ENCODE results near the gene SALL1. TPM values are rescaled to one million over a fixed set of nuclear protein-coding genes. Genes with fewer than 3 reads are reported as not detected.
A peak's percentile ranks its signal among the peaks of the same experiment; 100 is the strongest.

SALL1 gene
- polyA plus RNA-seq, 1 donor from 2014 or later: not detected

DNA sequence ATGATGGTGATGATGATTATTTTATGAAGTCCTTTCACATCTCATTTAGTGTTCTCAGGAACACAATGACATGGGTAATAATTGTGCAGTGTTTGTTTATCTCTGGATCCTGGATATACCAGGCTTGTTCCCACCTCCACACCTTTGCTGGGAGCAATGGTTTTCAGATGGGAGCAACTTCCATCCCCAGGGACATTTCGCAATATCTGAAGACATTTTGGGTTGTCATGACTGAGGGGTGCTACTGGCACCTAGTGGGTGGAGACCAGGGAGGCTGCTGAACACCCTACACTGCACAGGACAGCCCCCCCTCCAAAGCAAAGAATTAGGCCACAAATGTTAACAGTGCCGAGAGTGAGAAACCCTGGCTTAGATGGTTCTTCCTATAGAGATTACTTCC lies 13.5 kb upstream of the SALL1 start:
- Mint-ChIP-seq H3K27me3 (peaks cover 5% of the 10 kb centered on the region), H3K27ac (no peak overlapping the region), H3K9me3 (peaks cover 0 to 5% (median 2%) of the 10 kb centered on the region in 3 donors), H3K4me3 (no peak overlapping the region), H3K4me1 (no peaks in the 10 kb centered on the region), H3K36me3 (peaks cover 2% of the 10 kb centered on the region)

GRCh38 chr16:51163894-51164566 lies 13.0 kb upstream of the SALL1 start:
- H3K36me3 Mint-ChIP-seq: no peaks in the 10 kb centered on the region
- no peaks in the 10 kb centered on the region for H3K4me1 Mint-ChIP-seq
- H3K9me3 Mint-ChIP-seq: peaks cover 0 to 2% (median 2%) of the 10 kb centered on the region in 3 donors

GRCh38 chr16:51163366-51163765 lies 12.3 kb upstream of the SALL1 start:
- Mint-ChIP-seq H3K36me3 (no peaks in the 10 kb centered on the region), H3K4me1 (no peaks in the 10 kb centered on the region), H3K9me3 (peaks cover 0 to 2% (median 2%) of the 10 kb centered on the region in 3 donors), H3K27me3 (peaks cover 7% of the 10 kb centered on the region), H3K27ac (no peak overlapping the region), H3K4me3 (no peak overlapping the region)

More at GRCh38 chr16:51163894-51164566, 13.0 kb upstream of the SALL1 start:
- no peak overlapping the region for H3K27ac Mint-ChIP-seq
- peaks cover 5% of the 10 kb centered on the region for H3K27me3 Mint-ChIP-seq
- peak overlapping the region in 1 of 4 donors; percentile 35 for H3K4me3 Mint-ChIP-seq

DNA sequence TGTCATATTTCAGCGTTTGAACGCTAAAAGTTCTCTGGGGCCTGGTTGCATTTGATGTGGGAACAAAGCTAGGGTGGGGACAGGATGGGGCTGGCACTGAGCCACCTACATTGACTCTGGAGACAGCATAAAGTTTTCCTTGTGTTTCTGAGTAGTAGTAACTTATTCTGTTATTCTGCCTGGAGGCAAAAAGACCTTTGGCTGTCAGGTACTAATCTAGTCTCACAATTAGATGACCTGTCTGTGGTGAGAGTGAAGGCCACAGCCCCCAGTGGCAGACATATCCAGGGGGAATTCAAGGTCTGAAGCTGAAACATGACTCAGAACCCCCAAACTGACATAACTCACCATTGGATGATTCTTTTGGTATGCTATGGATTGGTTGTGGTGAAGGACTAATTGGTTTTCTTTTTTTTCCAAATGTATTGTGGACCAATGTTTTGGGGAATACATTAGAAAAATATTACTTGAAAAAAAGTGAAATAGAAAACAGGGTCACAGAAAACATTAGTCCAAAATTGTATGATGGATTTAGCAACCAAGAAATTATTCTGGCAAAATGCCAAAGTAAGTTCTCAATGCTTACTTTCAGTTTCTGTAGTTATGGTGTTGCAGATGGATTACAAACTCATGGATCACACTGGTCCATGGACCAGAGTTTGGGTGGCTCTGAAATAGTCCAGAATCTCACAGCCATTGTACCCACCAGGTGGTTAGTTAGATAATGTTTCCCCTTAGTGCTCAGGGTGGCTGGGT lies 10.5 kb upstream of the SALL1 start:
- H3K27me3 Mint-ChIP-seq: peaks cover 15% of the 10 kb centered on the region
- H3K27ac Mint-ChIP-seq: no peak overlapping the region
- H3K9me3 Mint-ChIP-seq: peaks cover 2 to 4% (median 3%) of the 10 kb centered on the region in 3 donors
- H3K36me3 Mint-ChIP-seq: no peaks in the 10 kb centered on the region
- H3K4me1 Mint-ChIP-seq: no peaks in the 10 kb centered on the region
- H3K4me3 Mint-ChIP-seq: no peak overlapping the region

DNA sequence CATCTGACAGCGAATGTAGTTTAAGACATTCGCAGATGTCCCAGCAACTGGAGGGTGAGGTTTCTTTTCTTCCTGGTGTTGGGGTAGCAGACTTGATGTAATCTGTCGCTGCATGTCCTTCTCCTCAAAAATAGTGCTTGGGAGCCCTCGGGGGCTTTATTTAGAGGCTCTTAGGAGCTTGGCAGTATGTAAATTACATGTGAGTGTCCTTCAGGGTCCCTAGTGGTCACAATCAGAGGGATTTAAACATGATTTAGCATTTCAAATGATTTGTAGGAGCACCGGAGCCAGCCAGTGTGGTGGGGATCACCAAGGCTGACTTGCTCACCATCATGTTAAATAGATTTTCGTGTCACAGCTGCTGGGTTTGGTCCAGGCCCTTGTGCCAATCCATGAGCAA lies 8.8 kb upstream of the SALL1 start:
- Mint-ChIP-seq H3K4me1 (no peaks in the 10 kb centered on the region), H3K36me3 (no peaks in the 10 kb centered on the region), H3K4me3 (no peak overlapping the region), H3K27me3 (peaks cover 24% of the 10 kb centered on the region), H3K9me3 (peaks cover 2 to 6% (median 4%) of the 10 kb centered on the region in 3 donors), H3K27ac (no peak overlapping the region)

- H3K27me3 Mint-ChIP-seq: peaks cover 30% of the 10 kb centered on the region
- H3K4me1 Mint-ChIP-seq: no peaks in the 10 kb centered on the region
- no peak overlapping the region for H3K4me3 Mint-ChIP-seq
- peaks cover 2 to 6% (median 4%) of the 10 kb centered on the region in 3 donors for H3K9me3 Mint-ChIP-seq
- no peaks in the 10 kb centered on the region for H3K36me3 Mint-ChIP-seq
- H3K27ac Mint-ChIP-seq: no peak overlapping the region
These were observed 8.2 kb upstream of the SALL1 start for GRCh38 chr16:51159296-51159695.

GRCh38 chr16:51157698-51158097 lies 6.6 kb upstream of the SALL1 start:
- no peaks in the 10 kb centered on the region for H3K36me3 Mint-ChIP-seq
- no peaks in the 10 kb centered on the region for H3K4me1 Mint-ChIP-seq
- no peak overlapping the region for H3K4me3 Mint-ChIP-seq
- peak overlapping the region in 1 of 3 donors; percentile 71 for H3K27ac Mint-ChIP-seq
- peaks cover 2 to 9% (median 4%) of the 10 kb centered on the region in 3 donors for H3K9me3 Mint-ChIP-seq
- peaks cover 41% of the 10 kb centered on the region for H3K27me3 Mint-ChIP-seq

- H3K4me3 Mint-ChIP-seq: no peak overlapping the region
- H3K27ac Mint-ChIP-seq: no peak overlapping the region
- H3K27me3 Mint-ChIP-seq: peaks cover 38% of the 10 kb centered on the region
- H3K9me3 Mint-ChIP-seq: peaks cover 2 to 8% (median 4%) of the 10 kb centered on the region in 3 donors
- H3K4me1 Mint-ChIP-seq: no peaks in the 10 kb centered on the region
- no peaks in the 10 kb centered on the region for H3K36me3 Mint-ChIP-seq
These were observed 5.7 kb upstream of the SALL1 start for GRCh38 chr16:51156807-51157200.

GRCh38 chr16:51155820-51156806 lies 5.0 kb upstream of the SALL1 start:
- peak overlapping the region in 1 of 3 donors; percentile 71 for H3K27ac Mint-ChIP-seq
- no peaks in the 10 kb centered on the region for H3K36me3 Mint-ChIP-seq
- no peak overlapping the region for H3K4me3 Mint-ChIP-seq
- peaks cover 38% of the 10 kb centered on the region for H3K27me3 Mint-ChIP-seq
- H3K9me3 Mint-ChIP-seq: peaks cover 2 to 8% (median 4%) of the 10 kb centered on the region in 3 donors
- no peaks in the 10 kb centered on the region for H3K4me1 Mint-ChIP-seq

DNA sequence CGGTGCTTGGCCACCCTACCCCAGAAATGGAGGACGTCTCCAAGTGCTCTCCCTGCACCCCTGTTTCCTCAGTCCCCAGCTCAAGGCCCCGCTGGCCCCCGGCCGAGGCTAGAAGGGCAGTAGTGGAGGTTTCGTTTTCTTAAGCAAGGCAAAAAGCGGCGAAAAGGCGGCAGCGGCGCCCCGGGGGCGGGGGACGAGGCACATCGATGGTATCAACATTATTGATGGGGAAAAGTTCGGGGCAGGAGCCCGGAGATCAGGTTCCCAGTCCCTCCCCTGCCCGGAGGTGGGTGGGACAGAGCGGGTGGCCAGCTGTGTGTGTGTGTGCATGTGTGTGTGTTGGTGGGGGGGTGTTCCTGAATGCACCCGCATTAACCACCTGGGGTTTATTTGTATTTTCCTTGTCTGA lies 4.1 kb upstream of the SALL1 start:
- no peak overlapping the region for H3K4me3 Mint-ChIP-seq
- peaks cover 42% of the 10 kb centered on the region for H3K27me3 Mint-ChIP-seq
- no peaks in the 10 kb centered on the region for H3K4me1 Mint-ChIP-seq
- H3K9me3 Mint-ChIP-seq: peaks cover 0 to 8% (median 4%) of the 10 kb centered on the region in 3 donors
- no peak overlapping the region for H3K27ac Mint-ChIP-seq
- H3K36me3 Mint-ChIP-seq: no peaks in the 10 kb centered on the region

GRCh38 chr16:51154271-51155171 lies 3.5 kb upstream of the SALL1 start:
- H3K4me3 Mint-ChIP-seq: peak overlapping the region in 1 of 4 donors; percentile 80

GRCh38 chr16:51153577-51154031 lies 2.5 kb upstream of the SALL1 start:
- no peaks in the 10 kb centered on the region for H3K36me3 Mint-ChIP-seq
- peak overlapping the region in 2 of 4 donors; percentile 70 to 76 for H3K4me3 Mint-ChIP-seq
- no peak overlapping the region for H3K27ac Mint-ChIP-seq
- peaks cover 51% of the 10 kb centered on the region for H3K27me3 Mint-ChIP-seq
- peaks cover 0 to 8% (median 4%) of the 10 kb centered on the region in 3 donors for H3K9me3 Mint-ChIP-seq
- H3K4me1 Mint-ChIP-seq: no peaks in the 10 kb centered on the region

More at GRCh38 chr16:51154271-51155171, 3.5 kb upstream of the SALL1 start:
- H3K27me3 Mint-ChIP-seq: peaks cover 45% of the 10 kb centered on the region
- peaks cover 0 to 8% (median 4%) of the 10 kb centered on the region in 3 donors for H3K9me3 Mint-ChIP-seq
- no peaks in the 10 kb centered on the region for H3K36me3 Mint-ChIP-seq
- H3K27ac Mint-ChIP-seq: no peak overlapping the region
- no peaks in the 10 kb centered on the region for H3K4me1 Mint-ChIP-seq

DNA sequence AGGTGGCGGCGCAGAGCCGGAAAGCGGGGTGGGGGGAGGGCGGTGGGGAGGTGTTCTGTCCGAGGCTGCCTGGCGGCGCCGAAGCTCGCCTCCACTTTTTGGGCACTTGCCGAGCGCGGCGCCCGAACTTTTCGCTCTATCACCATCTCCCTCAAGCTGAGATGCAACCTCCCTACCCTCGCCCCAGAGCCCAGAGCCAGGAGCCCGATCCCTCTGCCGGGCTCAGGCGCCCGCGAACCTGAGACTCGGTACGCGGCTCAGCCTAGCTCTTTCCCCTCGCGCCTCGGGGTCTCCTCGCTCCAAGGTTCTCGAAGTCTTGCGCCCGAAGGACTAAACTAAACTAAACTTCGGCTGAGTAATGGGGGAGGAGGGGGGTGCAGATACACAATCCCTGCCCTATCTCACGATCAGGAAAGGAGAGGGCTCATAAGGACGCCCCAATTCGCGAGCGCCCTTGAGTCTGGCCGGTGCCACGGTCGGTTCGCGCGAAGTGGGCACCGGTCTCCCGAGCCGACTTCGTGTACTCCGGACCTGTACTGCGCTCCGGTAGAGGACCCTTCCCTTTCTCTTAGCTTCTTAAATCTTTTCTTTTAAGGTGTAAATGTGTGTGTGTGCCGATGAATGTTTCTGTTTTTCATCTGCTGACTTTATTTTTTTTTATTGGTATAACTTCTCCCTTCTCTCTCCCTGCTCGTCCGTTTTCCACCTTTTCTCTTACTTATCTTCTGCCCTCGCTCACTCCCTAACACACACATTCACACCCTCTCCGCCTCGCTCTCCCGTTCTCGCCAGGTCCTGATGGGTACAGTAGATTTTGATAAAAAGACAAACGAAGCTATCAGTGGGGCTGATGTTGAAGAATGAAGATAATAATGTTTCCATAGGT lies 1.9 kb upstream of the SALL1 start:
- Mint-ChIP-seq H3K9me3 (peaks cover 0 to 7% (median 4%) of the 10 kb centered on the region in 3 donors), H3K4me1 (no peaks in the 10 kb centered on the region), H3K27ac (no peak overlapping the region), H3K27me3 (peaks cover 55% of the 10 kb centered on the region), H3K4me3 (peak overlapping the region in 2 of 4 donors; percentile 70 to 76), H3K36me3 (no peaks in the 10 kb centered on the region)
